Activated CD4-positive, alpha-beta T cell treated with anti-CD3 and anti-CD28 coated beads, Interleukin-2, amount 50 U/mL, for 16 hours (primary cell): ENCODE measurements around the gene NCAN.

Experiments
- DNase-seq: peaks from one replicate; pipeline ENCODE4 v3.0.0-alpha.2; 2020

The NCAN gene

GRCh38 chr19:19297759-19298158 is 86.0 kb downstream of the NCAN start:
- DNase-seq = no peak

GRCh38 chr19:19300613-19301012 is 88.9 kb downstream of the NCAN start:
- no peak for DNase-seq
